Fibroblast of gingiva (primary cell): Measurements from ENCODE around the gene TMED6.

Experiments
- DNase-seq: peaks from one replicate; pipeline ENCODE4 v3.0.0-alpha.2; 2011; ENCODE audit warnings: low read depth

TMED6 gene

GRCh38 chr16:69324013-69324531 lies 27.5 kb downstream of the TMED6 start:
- DNase-seq = no peak

GRCh38 chr16:69323415-69323814 lies 28.2 kb downstream of the TMED6 start:
- no peak for DNase-seq

GRCh38 chr16:69322343-69322742 lies 29.2 kb downstream of the TMED6 start:
- DNase-seq = no peak

DNA sequence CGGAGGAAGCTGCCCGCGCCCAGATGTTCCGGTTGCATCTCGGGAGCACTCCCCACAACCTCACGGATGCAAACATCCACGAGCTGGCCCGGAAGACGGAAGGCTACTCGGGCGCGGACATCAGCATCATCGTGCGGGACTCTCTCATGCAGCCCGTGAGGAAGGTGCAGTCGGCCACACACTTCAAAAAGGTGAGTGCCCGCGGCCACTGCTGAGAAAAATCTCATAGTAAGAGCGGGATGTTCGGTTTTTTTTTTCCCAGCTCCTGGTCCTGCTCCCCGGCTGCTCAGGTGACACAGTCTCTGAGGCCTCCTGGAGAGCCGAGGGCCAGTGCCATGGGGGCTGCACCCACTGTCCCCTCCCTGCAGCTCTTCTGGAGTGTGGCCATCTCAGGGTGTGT lies 30.5 kb downstream of the TMED6 start:
- no peak for DNase-seq

GRCh38 chr16:69320740-69321073 lies 30.9 kb downstream of the TMED6 start:
- no peak for DNase-seq

DNA sequence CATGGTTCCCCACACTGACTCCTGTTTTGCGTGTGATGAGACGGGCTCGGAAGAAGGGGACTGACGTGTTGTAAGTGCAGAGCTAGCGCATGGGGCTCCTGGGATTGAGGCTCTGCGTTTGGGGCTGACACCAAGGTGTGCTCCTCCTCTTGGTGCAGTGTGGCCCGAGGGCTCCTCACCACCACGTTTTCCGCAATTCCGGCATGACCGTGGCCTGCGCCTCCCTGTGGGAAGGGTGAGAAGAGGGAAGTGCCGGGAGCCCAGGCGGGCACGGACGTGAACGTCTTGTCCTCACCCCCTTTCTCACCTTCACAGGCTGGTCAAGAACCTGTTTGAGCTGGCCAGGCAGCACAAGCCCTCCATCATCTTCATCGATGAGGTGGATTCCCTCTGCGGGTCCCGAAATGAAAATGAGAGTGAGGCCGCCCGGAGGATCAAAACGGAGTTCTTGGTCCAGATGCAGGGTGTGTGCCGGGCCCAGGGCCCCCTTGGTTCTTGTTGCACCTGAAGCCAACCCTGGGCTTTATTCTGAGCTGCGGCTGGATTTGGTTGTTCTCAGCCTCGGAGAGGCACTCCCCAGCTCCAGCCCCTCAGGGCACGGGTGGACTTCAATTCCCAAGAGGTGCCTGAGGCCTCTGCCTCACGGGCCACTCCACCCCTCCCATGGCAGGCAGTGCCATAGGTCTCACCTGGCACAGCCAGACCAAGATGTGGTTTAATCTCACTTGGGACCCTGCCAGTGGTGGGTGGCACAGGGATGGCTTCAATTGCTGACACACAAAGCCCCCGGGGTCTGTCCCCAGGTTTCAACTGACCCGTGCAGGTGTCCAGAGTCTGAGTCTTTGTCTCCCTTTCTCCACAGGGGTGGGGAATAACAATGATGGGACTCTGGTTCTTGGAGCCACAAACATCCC lies 31.5 kb downstream of the TMED6 start:
- DNase-seq = no peak

DNA sequence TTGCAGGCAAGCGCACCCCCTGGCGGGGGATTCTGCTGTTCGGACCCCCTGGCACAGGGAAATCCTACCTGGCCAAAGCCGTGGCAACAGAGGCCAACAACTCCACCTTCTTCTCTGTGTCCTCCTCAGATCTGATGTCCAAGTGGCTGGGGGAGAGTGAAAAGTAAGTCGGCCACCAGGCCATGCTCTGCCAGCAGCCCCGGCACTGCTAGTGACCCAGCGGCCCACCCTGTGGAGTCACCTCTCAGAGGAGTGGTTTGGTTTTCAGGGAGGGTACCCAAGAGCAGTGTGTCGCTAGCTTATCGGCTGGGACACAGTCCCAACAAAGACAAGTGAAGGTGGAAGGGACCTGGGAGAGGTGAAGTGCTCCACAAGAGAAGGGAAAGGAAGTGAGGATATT lies 32.2 kb downstream of the TMED6 start:
- DNase-seq = no peak

DNA sequence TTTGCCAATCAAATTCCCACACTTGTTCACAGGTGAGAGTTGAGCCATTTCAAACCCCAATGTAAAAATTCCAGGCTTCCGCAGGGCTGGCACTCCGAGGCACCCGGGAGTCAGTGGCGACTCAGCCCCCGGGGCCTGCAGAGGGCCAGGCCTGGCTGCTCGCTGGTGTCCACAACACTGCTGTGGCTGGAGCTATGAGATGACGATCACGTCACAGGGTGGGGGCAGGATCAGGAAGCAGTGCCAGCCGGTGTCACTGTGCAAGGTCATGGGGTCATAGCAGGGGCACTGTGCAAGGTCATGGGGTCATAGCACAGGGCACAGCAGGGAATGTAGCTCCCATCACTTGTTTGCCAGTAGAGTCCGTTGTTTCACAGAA lies 32.7 kb downstream of the TMED6 start:
- no peak for DNase-seq

GRCh38 chr16:69318177-69318910 lies 33.2 kb downstream of the TMED6 start:
- DNase-seq = no peak

DNA sequence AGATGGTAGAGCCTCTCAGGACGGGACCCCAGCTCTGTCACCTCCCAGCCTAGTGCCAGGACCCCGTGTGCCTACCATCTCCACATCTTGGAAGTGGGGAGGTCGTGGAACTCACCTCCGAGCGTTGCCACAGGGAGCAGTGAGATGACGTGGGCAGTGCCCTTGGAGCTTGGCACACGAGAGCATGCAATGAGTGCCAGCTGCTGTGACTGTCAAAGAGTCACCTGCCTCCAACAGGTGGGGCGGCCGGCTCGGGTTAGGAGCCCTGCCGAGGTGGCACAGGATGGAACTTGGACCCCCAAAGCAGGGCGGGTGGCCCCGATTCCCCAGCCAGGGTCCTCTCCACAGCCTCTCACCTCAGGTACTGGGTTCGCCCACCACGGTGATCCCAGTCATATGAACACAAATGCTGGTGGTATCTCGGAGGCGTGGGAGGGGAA lies 35.0 kb downstream of the TMED6 start:
- no peak for DNase-seq

DNA sequence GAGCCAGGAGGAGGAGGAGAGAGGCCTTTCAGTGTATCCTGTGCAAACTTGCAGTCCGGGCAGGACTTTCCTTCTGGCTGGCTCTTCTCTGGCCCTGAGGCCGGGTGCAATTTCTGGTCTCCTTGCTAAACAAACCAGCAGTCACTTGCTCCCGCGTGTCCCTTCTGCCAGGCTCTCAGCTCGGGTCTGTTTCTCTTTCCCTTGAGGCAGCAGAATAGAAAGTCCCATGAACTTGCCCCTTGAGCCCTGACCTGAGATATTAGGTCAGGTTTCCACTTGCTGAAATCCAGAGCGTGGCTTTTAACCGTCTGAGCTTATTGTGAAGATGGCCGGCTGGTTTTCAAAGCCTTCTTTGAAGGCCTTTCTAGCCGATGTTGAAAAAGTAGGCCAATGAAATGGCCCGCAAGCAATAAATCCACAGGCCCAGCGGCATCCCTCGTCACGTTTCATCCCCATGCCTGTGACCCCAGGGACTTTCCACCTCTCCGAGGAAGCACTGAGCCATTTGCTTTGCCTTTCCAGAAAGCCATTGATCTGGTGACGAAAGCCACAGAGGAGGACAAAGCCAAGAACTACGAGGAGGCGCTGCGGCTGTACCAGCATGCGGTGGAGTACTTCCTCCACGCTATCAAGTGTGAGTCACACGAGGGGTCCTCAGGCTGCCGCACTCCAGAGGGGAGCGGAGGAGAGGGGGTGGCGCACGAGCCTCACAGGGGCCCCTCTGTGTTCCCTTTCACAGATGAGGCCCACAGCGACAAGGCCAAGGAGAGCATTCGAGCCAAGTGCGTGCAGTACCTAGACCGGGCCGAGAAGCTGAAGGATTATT lies 35.9 kb downstream of the TMED6 start:
- no peak for DNase-seq

DNA sequence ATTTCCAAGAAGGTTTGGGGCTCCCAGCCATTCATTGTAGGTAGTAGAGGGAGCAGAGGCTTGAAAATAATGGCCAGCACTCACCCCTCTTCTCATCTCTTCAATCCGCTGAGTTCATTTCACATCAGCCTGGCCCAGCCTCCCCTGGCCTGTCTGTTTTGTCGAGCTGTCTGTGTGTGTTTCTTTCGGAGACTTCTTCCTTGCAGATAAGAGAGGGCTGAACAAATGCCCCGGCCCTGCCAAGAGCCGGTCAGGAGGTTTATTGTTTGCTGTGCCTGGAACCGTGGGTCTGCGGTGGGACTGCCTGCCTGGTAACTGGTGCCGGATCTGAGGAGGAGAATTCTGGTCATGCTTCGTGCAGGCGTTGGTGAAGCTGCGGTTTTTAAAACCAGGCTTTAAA lies 37.1 kb downstream of the TMED6 start:
- no peak for DNase-seq

GRCh38 chr16:69313469-69313868 lies 38.1 kb downstream of the TMED6 start:
- DNase-seq = no peak

- DNase-seq = peak; percentile 32
Observed at GRCh38 chr16:69311533-69312387, 39.8 kb downstream of the TMED6 start.

- DNase-seq = peak; percentile 96
Observed at GRCh38 chr16:69310653-69311532, 40.7 kb downstream of the TMED6 start, which contains the start of gene VPS4A. Gene VPS4A (plus strand): TSS chr16:69311350. CDS start chr16:69311512, 162 bp downstream.

- peak; percentile 54 for DNase-seq
Observed at GRCh38 chr16:69309316-69309715, 42.3 kb downstream of the TMED6 start.

DNA sequence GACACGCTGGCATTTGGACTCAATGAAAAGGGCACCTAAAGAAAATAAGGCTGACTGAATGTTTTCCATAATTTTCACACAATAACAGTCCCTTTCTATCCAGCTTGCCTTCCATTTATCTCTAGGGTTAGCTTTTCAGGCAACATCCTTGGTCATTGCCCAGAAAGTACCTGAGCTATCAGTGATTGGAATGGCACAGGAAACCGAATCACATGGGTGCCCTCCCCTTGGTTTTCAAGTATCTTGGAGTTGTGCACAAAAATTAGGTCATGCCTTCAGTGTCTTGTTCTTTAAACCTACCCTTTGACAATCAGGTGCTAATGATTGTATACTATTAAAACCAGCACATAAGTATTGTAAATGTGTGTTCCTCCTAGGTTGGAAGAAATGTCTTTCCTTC lies 43.7 kb downstream of the TMED6 start:
- DNase-seq = no peak

DNA sequence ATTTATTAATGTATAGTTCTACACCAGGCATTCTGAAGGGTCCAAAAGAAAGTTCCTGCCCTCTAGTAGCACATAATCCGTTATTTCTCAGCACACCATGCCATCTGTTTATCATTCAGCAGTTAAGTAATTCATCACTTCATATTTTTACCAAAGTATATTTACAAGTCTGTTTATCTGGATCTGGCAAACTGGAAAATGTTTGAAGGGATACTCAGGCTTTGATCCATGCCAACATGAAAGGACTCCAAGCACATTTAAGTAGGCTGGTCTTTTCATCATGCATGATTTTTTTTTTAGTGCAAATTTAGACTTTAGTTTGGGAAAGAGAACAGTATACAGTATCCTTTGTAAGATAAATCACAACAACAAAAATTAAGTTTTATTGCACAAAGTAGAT lies 44.5 kb downstream of the TMED6 start:
- peak; percentile 62 for DNase-seq

- DNase-seq = peak; percentile 79
Observed at GRCh38 chr16:69306031-69306430, 45.6 kb downstream of the TMED6 start.

DNA sequence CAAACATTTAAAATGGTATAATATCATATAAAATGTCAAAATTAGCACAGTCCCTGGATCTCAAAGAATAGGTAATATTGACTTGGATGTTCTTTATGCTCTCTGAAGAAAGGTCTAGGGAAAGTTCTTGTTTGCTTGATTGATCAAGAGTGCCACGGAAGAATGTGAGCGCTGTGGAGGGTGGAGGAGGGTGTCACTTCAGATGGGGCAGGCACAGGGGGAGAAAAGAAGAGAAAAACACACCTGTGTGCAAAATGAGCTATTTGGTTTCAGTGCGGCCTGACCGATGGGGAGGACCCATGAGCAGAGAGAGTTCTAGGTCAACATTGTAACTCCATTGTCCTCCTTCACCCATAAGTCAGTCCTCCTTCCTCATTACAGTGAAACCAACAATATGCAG lies 49.3 kb downstream of the TMED6 start:
- DNase-seq = no peak
